GM15510 (cell line): Measurements from ENCODE around the gene ARHGAP1.

Experiments
- POLR2A ChIP-seq: IDR thresholded peaks from 3 replicates; pipeline ENCODE4 v1.6.1; 2011; ENCODE audit warnings: borderline replicate concordance; ENCODE audit not compliant: insufficient read length; ENCODE audit errors: extremely low read depth

ARHGAP1 gene

GRCh38 chr11:46643986-46644385 is 56.4 kb downstream of the ARHGAP1 start:
- TF ChIP-seq POLR2A, result no peak

- no peak for TF ChIP-seq POLR2A
These were observed 56.9 kb downstream of the ARHGAP1 start for GRCh38 chr11:46643531-46643930.

GRCh38 chr11:46642627-46643335 is 57.6 kb downstream of the ARHGAP1 start:
- no peak for TF ChIP-seq POLR2A

- no peak for TF ChIP-seq POLR2A
These were observed 58.8 kb downstream of the ARHGAP1 start for GRCh38 chr11:46641639-46642038.

- no peak for TF ChIP-seq POLR2A
These were observed 60.2 kb downstream of the ARHGAP1 start for GRCh38 chr11:46640036-46640788.

GRCh38 chr11:46639197-46639839 is 61.1 kb downstream of the ARHGAP1 start:
- TF ChIP-seq POLR2A, result no peak

GRCh38 chr11:46637546-46637945 is 62.9 kb downstream of the ARHGAP1 start:
- no peak for TF ChIP-seq POLR2A

GRCh38 chr11:46635557-46636139 is 64.8 kb downstream of the ARHGAP1 start:
- no peak for TF ChIP-seq POLR2A

- TF ChIP-seq POLR2A, result no peak
These were observed 66.9 kb downstream of the ARHGAP1 start for GRCh38 chr11:46633291-46634217.

- no peak for TF ChIP-seq POLR2A
These were observed 67.9 kb downstream of the ARHGAP1 start for GRCh38 chr11:46632502-46632901.

- no peak for TF ChIP-seq POLR2A
These were observed 68.7 kb downstream of the ARHGAP1 start for GRCh38 chr11:46631676-46632075.

GRCh38 chr11:46630237-46630636 is 70.2 kb downstream of the ARHGAP1 start:
- TF ChIP-seq POLR2A, result no peak

GRCh38 chr11:46628961-46629360 is 71.5 kb downstream of the ARHGAP1 start:
- no peak for TF ChIP-seq POLR2A
